GM12878 (cell line): ENCODE results near the gene SPATA46. TPM values are rescaled to one million over a fixed set of nuclear protein-coding genes. Genes with fewer than 3 reads are reported as not detected.

Source experiments
- ATAC-seq: fragments of 200-7000 bp; cut with Tn5 transposase; 3 replicates; pipeline ENCODE4 v1.9.1; 2020; ENCODE audit warnings: mild to moderate bottlenecking, moderate library complexity
- BruUV-seq: library from RNA; stranded (reverse); fragments of 400-500 nt; replicated peaks from 2 replicates; lab custom pipeline; 2021; lab: Mats Ljungman, UMichigan
- CTCF ChIA-PET: fragments of 300-600 bp; sonication (Branson Sonifier 250); formaldehyde crosslinking; extraction: SDS; loops from one replicate; lab custom pipeline; 2021; ENCODE audit warnings: inconsistent platforms; lab: Yijun Ruan, JAX
- POLR2A ChIA-PET: fragments of 350-600 bp; formaldehyde crosslinking; extraction: SDS; loops from one replicate; lab custom pipeline; 2021; ENCODE audit warnings: inconsistent platforms; lab: Charles Lee
- RAD21 ChIA-PET: fragments of 300-600 bp; sonication (Branson Sonifier 250); formaldehyde crosslinking; loops from one replicate; lab custom pipeline; 2023; ENCODE audit warnings: antibody characterized with exemption; ENCODE audit not compliant: unreplicated experiment; lab: Charles Lee
- SMC1A ChIA-PET: fragments of 300-600 bp; sonication (Branson Sonifier 250); formaldehyde crosslinking; loops from one replicate; lab custom pipeline; 2023; ENCODE audit not compliant: unreplicated experiment, uncharacterized antibody; lab: Charles Lee
- DNase-seq: peaks from one replicate; pipeline ENCODE4 v3.0.0-alpha.2; 2011; ENCODE audit warnings: low read depth, low spot score
- FAIRE-seq: peaks from 3 replicates; lab custom pipeline; 2011; peaks lifted over from hg19 to GRCh38; lab: Jason Lieb, UNC
- H2AFZ ChIP-seq: 2 replicates; pipeline ENCODE4 v1.6.0; 2011; ENCODE audit warnings: low read depth, low read length, control low read depth; ENCODE audit not compliant: control insufficient read depth
- H3K27ac ChIP-seq: 2 replicates; pipeline ENCODE4 v1.5.1; 2011; ENCODE audit warnings: control low read depth; ENCODE audit not compliant: control insufficient read depth, insufficient read depth
- H3K27me3 ChIP-seq, 2 experiments: replicated peaks in 1 of 2; 2 replicates each; pipeline versions ENCODE4 v1.6.0 to v1.6.1; 2011; ENCODE audit warnings: low read length in 1 of 2; ENCODE audit not compliant: control insufficient read depth in 2 of 2, insufficient read depth in 2 of 2
- H3K36me3 ChIP-seq, 2 experiments: 2 replicates each; pipeline ENCODE4 v1.5.1; 2011; ENCODE audit warnings: low read length in 1 of 2; ENCODE audit not compliant: control insufficient read depth in 2 of 2, insufficient read depth in 2 of 2
- H3K4me1 ChIP-seq: 2 replicates; pipeline ENCODE4 v1.6.1; 2011; ENCODE audit warnings: mild to moderate bottlenecking, low read length, moderate library complexity, mixed read lengths; ENCODE audit not compliant: control insufficient read depth, insufficient read depth
- H3K4me2 ChIP-seq: 2 replicates; pipeline ENCODE4 v1.6.0; 2011; ENCODE audit warnings: control low read depth; ENCODE audit not compliant: control insufficient read depth, insufficient read depth
- H3K4me3 ChIP-seq: fragments of 200-600 bp; sonication (generic); 2 replicates; pipeline ENCODE4 v1.5.1; 2016
- H3K79me2 ChIP-seq: 2 replicates; pipeline ENCODE4 v1.6.0; 2011; ENCODE audit warnings: low read length; ENCODE audit not compliant: control insufficient read depth, insufficient read depth
- H3K9ac ChIP-seq: 2 replicates; pipeline ENCODE4 v1.8.0; 2011; ENCODE audit warnings: low read length, control low read depth, mixed read lengths; ENCODE audit not compliant: control insufficient read depth, insufficient read depth
- H3K9me3 ChIP-seq: replicated peaks from 3 replicates; pipeline ENCODE4 v1.5.1; 2011; ENCODE audit warnings: mild to moderate bottlenecking, low read length; ENCODE audit not compliant: control insufficient read depth, insufficient read depth
- H4K20me1 ChIP-seq: 2 replicates; pipeline ENCODE4 v1.6.0; 2011; ENCODE audit not compliant: control insufficient read depth, insufficient read depth
- BMI1 ChIP-seq: fragments of 450-650 bp; IDR thresholded peaks from 2 replicates; pipeline ENCODE4 v1.6.1; 2016; ENCODE audit warnings: mild to moderate bottlenecking, moderate library complexity, borderline replicate concordance
- BRCA1 ChIP-seq: IDR thresholded peaks from 2 replicates; pipeline ENCODE4 v1.6.1; 2011; ENCODE audit warnings: low read depth, low read length, improper control_type of control experiment
- CTCF ChIP-seq, 3 experiments: IDR thresholded peaks in 2 of 3; conservative IDR thresholded peaks in 1 of 3; 2 replicates each; pipeline ENCODE4 v1.5.1; 2011; ENCODE audit warnings: low read depth in 3 of 3, low read length in 3 of 3, mild to moderate bottlenecking in 3 of 3, control low read depth in 2 of 3, moderate library complexity in 2 of 3, inconsistent platforms in 1 of 3, mixed read lengths in 1 of 3; ENCODE audit not compliant: control insufficient read depth in 2 of 3, insufficient read depth in 1 of 3; ENCODE audit errors: extremely low read depth in 1 of 3
- GABPA ChIP-seq: IDR thresholded peaks from 2 replicates; pipeline ENCODE4 v1.6.1; 2014; ENCODE audit warnings: antibody characterized with exemption, low read depth, mild to moderate bottlenecking, inconsistent platforms
- NR2F1 ChIP-seq: fragments of 450-650 bp; conservative IDR thresholded peaks from 2 replicates; pipeline ENCODE4 v1.6.1; 2017; ENCODE audit warnings: mild to moderate bottlenecking
- NRF1 ChIP-seq: conservative IDR thresholded peaks from 2 replicates; pipeline ENCODE4 v1.6.1; 2011; ENCODE audit warnings: mild to moderate bottlenecking, low read depth, low read length, improper control_type of control experiment
- POLR2AphosphoS5 ChIP-seq: IDR thresholded peaks from 2 replicates; pipeline ENCODE4 v1.6.1; 2011; ENCODE audit warnings: mild to moderate bottlenecking, low read length, inconsistent platforms
- RAD51 ChIP-seq: fragments of 450-650 bp; IDR thresholded peaks from 2 replicates; pipeline ENCODE4 v1.6.1; 2016; ENCODE audit warnings: moderate library complexity, mild to moderate bottlenecking, inconsistent platforms
- SPI1 ChIP-seq: IDR thresholded peaks from 2 replicates; pipeline ENCODE4 v1.6.1; 2011; ENCODE audit warnings: low read depth, mild to moderate bottlenecking, low read length, moderate library complexity, borderline replicate concordance; ENCODE audit not compliant: insufficient read depth
- SREBF2 ChIP-seq: IDR thresholded peaks from 2 replicates; pipeline ENCODE4 v1.6.1; 2012; ENCODE audit warnings: mild to moderate bottlenecking, low read length
- SUPT20H ChIP-seq: IDR thresholded peaks from 2 replicates; pipeline ENCODE4 v1.6.1; 2011; ENCODE audit warnings: low read depth, mild to moderate bottlenecking, low read length, moderate library complexity, borderline replicate concordance; ENCODE audit not compliant: control insufficient read depth
- WRNIP1 ChIP-seq: IDR thresholded peaks from 2 replicates; pipeline ENCODE4 v1.6.1; 2011; ENCODE audit warnings: low read depth, low read length, improper control_type of control experiment, borderline replicate concordance
- ZNF622 ChIP-seq: fragments of 450-650 bp; IDR thresholded peaks from 2 replicates; pipeline ENCODE4 v1.6.1; 2017; ENCODE audit warnings: mild to moderate bottlenecking, inconsistent platforms
- WGBS: methylation state at CpG from one replicate; pipeline ENCODE4 v1.1.6; 2016; ENCODE audit warnings: low lambda C conversion rate; ENCODE audit not compliant: insufficient replicate concordance, insufficient coverage; ENCODE audit errors: missing lambda C conversion rate; 5-methylcytosine and 5-hydroxymethylcytosine counted together
- in situ Hi-C: fragments of 300-500 bp; cut with MboI; formaldehyde crosslinking; loops from 9 replicates; pipeline ENCODE4 v1.14.3; 2018; ENCODE audit warnings: mixed read lengths
- intact Hi-C: fragments of 100-400 bp; cut with micrococcal nuclease; formaldehyde crosslinking; loops from one replicate; pipeline ENCODE4 v1.14.2; 2022; ENCODE audit not compliant: unreplicated experiment
- polyA plus RNA-seq, 11 experiments: library from polyadenylated mRNA; depleted of rRNA in 4 of 11; unstranded in 6 of 11; stranded (reverse) in 5 of 11; fragments of >200 nt; fragmentation: Nextera tagmentation in 4 of 11; fragmentation: Illumina TruSeq in 1 of 11; extraction: Ambion mirVana in 4 of 11; extraction: Trizol in 1 of 11; gene quantifications; 1 replicate in 1 of 11; 2 replicates in 10 of 11; pipeline versions ENCODE4 v1.2.1 to v1.2.3, GENCODE V29; 2011 to 2016; ENCODE audit warnings: inconsistent platforms in 2 of 11, missing spikeins in 2 of 11, low read depth in 1 of 11
- total RNA-seq, 4 experiments: library from RNA; depleted of rRNA in 3 of 4; stranded (reverse); fragments of >200 nt in 3 of 4; fragmentation: Illumina TruSeq in 1 of 4; extraction: Trizol in 1 of 4; gene quantifications; 2 replicates each; pipeline versions ENCODE4 v1.2.1 to v1.2.3, GENCODE V29; 2013 to 2021
- TF ChIP-seq, protein P1 (sequence below): fragments of 450-650 bp; IDR thresholded peaks from 2 replicates; pipeline ENCODE4 v1.6.1; 2017; ENCODE audit warnings: borderline replicate concordance

The SPATA46 gene
- total and polyA plus RNA-seq, 10 of the 15 experiments (the other 5 are each of a cell fraction or from before 2014, with no cell fraction given): not detected

DNA sequence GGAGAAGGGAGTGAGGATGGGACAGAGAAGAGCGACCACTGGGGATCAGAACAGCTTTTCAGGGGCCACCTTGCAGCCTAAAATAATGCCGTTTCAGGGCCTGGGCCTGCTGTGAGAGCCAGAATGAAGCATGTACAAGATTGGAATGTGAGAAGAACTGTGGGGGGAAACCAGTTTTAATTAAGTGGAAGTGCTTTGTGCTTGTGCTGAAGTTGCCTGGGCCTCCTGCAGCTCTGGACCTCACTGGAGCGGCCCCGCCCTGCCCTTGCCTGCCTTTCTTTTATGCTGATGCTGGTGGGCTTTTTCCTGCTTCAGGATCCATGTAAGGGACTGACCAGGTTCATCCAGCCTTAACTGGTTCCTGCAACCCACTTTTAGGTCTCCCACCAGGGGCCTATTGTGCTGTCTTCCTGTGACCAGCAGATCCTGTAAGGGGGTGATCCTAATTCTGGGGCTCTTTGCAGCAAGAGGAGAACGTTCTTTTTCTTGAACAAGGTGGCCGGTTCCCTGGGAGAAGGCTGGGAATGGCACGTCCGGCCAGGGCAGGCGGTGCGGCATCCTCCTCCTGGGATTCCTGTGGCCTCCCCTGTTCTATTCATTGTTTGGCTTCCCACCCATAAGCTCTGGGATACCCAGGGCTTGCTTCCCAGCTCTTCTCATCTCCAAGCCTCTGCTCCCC, 8.1 kb upstream of the SPATA46 start:
- no peak overlapping the region for H2AFZ ChIP-seq
- H4K20me1 ChIP-seq: no peaks in the 10 kb centered on the region
- in situ Hi-C loops (no loop called here), intact Hi-C loops (no loop called here)
- H3K36me3 ChIP-seq: no peaks in the 10 kb centered on the region
- ChIA-PET RAD21 (no interaction called here), CTCF (no interaction called here), SMC1A (no interaction called here), POLR2A (no interaction called here)
- FAIRE-seq: no peak
- no peak for ATAC-seq
- no peaks in the 10 kb centered on the region for H3K79me2 ChIP-seq
- H3K9ac ChIP-seq: no peak overlapping the region
- no TSS peak for BruUV-seq
- WGBS: 39% methylated on average over 6 of the region's 10 CpGs
- H3K4me3 ChIP-seq: no peak overlapping the region
- no peaks in the 10 kb centered on the region for H3K9me3 ChIP-seq
- H3K27me3 ChIP-seq: no peaks in the 10 kb centered on the region
- H3K27ac ChIP-seq: no peak overlapping the region
- H3K4me2 ChIP-seq: no peak overlapping the region
- no peak for TF ChIP-seq NRF1
- no peak for TF ChIP-seq SREBF2
- TF ChIP-seq SPI1: no peak
- no peak for TF ChIP-seq SUPT20H
- no peak for TF ChIP-seq POLR2AphosphoS5
- no peak for TF ChIP-seq ZNF622
- TF ChIP-seq BRCA1: no peak
- TF ChIP-seq RAD51: no peak
- TF ChIP-seq GABPA: no peak
- TF ChIP-seq CTCF (IDR thresholded peaks at IDR 0.05 in 2 of 3, conservative IDR thresholded peaks at IDR 0.05 in 1 of 3; ENCODE audit: control insufficient read depth in 2 of 3, extremely low read depth in 1 of 3, insufficient read depth in 1 of 3, low read depth in 3 of 3, low read length in 3 of 3): no peak
- no peak for TF ChIP-seq BMI1
- no peak for TF ChIP-seq WRNIP1
- no peak for TF ChIP-seq NR2F1
- TF ChIP-seq, protein P1, sequence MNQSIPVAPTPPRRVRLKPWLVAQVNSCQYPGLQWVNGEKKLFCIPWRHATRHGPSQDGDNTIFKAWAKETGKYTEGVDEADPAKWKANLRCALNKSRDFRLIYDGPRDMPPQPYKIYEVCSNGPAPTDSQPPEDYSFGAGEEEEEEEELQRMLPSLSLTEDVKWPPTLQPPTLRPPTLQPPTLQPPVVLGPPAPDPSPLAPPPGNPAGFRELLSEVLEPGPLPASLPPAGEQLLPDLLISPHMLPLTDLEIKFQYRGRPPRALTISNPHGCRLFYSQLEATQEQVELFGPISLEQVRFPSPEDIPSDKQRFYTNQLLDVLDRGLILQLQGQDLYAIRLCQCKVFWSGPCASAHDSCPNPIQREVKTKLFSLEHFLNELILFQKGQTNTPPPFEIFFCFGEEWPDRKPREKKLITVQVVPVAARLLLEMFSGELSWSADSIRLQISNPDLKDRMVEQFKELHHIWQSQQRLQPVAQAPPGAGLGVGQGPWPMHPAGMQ: no peak
- 0 out of 2 replicates have a peak, but pooled peaks cover 4% of the 10 kb centered on the region for H3K4me1 ChIP-seq
- DNase-seq: no peak
